ENCODE results near the gene NCK2.
A peak's percentile ranks its signal among the peaks of the same experiment; 100 is the strongest.

Gene NCK2

GRCh38 chr2:105736145-105736544 is 8.6 kb upstream of the NCK2 start:
- DNase-seq: no peak

GRCh38 chr2:105737980-105738657 is 6.6 kb upstream of the NCK2 start:
- DNase-seq: no peak

GRCh38 chr2:105738658-105739241 is 6.0 kb upstream of the NCK2 start:
- no peak for DNase-seq

DNA sequence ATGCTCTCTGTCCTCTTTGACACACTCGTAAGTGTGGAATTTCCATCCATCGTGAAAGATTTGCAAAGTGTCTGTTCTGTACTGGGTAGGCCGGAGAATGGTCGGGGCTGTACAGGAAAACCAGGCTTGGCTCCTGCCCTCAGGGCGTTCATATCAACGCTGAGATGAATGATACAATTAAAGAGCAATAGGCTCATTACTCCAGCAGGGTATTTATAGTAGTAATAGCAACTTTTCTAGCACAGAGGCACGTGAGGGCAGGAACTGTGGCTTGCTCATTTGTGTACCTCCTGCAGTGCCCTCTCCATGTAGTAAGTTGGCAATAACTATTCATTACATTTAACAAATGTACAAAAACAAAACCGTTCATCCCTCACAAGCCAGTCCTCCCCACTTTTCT is 5.3 kb upstream of the NCK2 start:
- no peak for DNase-seq

DNA sequence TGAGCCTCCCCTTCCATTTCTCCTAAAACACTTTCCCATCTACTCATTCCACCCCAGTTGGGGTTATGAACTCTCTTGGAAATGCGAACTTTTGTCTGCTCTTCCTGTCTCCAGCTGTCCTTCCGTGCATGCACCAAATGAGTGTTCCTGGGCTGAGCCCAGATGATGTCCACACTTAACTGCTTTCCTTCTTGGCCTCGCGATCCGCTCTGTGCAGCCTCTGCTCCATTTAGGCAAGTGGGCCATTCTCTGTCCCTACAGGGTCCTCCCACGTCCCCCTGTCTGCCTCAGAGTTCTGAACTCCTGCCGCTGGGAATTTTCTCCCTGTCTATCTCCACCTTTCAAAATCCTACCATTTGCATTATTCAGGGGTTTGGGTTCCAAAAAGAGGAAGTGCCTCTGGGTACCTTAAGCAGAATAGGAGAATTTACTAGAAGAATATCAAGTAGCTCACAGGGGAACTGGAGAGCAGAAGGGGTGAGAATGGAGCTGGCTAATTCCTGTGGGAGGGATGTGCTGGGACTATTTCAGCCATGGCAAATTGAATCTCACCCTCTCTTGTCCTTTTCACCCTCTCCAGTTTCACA is 4.7 kb upstream of the NCK2 start:
- no peak for DNase-seq

- no peak for DNase-seq
These were observed 3.5 kb upstream of the NCK2 start for GRCh38 chr2:105741174-105741573.

GRCh38 chr2:105741617-105742016 is 3.1 kb upstream of the NCK2 start:
- DNase-seq: no peak

DNA sequence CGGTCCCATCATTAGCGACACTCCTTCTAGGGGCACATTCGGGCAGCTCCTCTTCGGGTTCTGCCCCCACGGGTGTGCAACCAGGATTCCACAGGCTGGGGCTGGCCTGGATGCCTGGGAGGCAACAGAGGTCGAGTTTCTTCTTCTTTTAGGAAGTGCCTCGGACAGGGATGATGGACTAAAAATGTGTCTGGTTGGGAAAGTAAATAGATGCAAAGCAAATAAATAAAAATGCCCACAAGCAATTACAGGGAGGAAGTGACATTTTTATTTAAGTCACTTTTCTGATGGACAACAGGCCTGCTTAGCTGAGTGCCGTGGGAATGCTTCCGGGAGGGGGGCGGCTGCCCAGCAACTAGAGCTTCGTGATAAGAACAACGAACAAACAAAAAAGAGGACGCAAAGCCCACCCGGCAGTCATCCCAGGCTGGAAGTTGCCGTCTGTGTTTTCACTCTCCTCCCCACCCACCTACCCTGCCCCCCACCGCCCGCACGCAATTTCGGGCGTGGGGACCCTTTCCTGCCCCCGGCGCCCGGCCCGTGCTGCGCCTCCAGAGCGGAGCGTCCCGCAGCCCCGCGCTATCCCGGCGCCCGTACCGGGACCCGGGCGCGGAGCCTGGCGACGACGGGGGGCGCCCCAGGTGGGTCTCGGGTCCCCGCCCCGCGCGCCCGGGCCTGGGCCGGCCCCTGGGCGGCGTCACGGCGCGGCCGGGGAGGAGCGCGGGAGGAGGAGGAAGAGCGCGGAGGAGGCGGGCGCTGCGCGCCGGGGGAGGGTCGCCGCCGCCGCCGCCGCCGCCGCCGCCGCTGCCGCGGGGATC is 412 bp upstream of the NCK2 start:
- DNase-seq: peak; percentile 81

DNA sequence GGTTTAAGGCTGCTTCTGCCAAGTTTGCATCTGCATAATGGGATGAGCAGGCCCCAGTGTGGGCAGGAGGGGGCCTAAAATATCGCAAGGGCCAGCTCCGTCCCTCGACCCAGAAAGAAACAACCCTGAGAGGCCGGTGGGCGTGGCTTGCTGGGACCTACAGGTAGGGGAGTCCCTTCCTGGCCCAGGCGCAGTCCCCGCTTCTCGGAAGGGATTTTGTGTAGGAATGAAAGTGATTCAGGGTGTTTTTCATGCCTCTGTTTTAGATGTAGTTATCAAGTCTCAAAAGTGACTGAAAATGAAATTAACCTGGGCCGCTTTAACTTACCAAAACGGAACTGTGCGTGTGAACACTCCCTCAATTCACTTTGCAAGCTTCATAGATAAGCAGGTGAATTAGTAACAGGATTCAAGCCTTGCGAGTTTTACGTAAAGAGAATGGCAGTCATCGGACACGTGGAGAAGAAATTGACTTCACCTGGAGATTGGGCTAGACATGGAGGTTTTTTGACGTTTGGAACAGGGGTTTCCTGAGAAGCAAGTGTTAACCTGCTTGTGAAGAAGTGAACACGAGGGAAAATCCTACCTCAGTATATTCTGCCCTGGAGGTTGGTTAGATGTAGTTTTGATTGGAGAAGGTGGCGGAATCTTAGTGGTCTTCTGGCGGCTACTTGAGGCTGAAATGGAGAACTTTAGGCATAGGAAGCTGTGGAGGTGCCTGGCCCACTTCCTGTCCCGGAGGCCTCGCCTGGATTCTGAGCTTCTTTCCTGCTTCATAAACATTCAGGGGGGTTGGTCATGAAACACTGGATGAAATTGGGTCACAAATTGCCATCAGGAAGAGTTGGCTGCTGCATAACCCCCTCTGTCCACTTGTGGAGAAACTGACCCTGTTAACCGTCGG is 1.7 kb downstream of the NCK2 start:
- DNase-seq: peak; percentile 86

- DNase-seq: no peak
These were observed 2.7 kb downstream of the NCK2 start for GRCh38 chr2:105747254-105747894.

DNA sequence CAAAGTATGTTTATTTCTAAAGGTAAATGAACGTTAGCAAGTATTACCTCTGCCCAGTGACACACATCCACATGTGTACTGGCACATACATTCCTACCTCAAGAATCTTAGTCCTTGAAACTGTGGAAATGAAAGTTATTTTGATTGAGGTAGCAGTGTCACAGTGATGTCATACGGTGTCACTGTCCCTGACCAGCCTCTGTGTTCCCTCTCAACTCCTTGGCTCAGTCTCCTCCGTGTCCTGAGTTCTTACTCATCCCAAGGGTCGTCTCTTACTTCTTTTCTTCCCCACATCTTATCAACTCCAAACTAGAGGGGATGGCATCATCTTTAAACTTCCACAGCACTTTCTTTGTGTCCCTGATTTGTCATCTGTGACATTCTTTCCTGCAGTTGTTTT is 3.3 kb downstream of the NCK2 start:
- no peak for DNase-seq

- DNase-seq: no peak
These were observed 3.9 kb downstream of the NCK2 start for GRCh38 chr2:105748566-105748965.

DNA sequence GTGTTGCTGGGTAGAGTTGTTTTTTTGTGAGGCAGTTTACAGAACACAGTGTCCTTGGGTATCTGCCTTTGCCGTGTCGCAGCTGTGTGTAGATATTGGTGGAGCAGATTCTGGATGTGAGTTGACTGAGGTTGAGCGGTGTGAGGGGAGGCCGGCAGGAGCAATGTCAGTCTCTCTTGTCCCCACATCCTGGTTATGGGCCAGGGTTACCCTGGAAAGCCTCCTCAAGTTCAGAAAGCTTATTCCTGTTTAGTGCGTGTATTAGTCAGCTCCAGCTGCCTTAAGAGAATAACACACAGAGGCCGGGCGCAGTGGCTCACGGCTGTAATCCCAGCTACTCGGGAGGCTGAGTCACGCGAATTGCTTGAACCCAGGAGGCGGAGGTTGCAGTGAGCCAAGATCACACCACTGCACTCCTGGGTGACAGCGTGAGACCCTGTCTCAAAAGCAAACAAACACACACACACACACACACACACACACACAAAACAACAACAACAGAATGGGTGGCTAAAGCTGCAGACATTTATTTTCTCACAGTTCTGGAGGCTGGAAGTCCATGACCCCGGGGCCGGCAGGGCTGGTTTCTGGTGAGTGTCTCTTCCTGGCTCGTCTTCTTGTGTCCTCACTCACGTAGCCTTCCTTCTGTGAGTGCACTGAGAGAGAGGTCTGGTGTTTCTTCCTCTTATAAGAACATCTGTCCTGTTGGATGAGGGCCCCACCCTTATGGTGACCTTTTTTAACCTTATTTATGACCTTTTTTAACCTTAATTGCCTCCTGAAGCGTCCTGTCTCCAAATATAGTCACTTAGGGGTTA is 5.1 kb downstream of the NCK2 start:
- peak; percentile 26 for DNase-seq

DNA sequence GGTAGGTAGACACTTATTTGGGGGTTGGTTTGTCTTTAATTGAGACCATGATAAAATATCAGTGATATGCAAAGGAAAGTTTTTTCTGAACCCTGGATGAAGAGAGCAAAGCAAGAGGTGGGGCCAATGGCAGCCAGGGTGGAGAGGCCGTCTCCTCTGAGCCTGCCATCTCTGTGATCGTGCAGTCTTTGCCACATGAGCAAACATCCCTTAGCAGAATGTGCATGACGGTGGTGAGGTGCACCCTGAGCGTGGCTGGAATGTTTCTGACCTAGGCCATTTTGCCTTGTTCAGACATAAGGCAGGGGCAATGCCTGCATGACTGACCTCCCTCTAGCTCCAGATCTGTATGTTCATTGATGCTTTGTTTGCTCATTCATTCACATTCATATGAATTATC is 6.0 kb downstream of the NCK2 start:
- DNase-seq: no peak

GRCh38 chr2:105751272-105751671 is 6.6 kb downstream of the NCK2 start:
- no peak for DNase-seq

DNA sequence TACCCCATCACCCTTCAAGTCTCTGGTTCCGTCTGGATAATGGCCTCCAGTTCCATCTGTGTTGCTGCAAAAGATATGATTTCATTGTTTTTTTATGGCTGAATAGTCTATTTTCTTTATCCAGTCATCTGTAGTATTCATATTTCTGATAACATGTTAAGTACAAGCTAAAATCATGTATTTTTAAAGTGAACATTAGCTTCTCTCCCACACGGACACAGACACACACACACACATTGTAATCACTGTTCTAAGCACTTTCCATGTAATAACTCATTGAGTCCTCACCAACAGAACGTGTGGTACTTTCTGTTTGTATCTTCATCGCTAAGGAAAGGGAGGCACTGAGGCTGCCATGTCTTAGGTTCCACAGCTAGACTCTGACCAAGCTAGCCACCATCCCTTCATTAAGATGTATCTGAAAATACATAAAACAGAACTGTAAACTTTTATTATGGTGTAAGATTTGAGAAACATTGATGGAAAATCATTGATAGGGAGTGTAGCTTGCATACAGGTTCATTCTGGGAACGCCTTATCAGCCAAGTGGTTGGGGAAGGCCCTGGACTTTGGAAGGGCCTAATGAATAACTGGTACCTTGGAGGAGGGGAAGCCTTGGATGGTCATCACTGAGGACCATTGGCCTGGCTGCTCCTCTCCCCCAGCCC is 8.1 kb downstream of the NCK2 start:
- DNase-seq: no peak

DNA sequence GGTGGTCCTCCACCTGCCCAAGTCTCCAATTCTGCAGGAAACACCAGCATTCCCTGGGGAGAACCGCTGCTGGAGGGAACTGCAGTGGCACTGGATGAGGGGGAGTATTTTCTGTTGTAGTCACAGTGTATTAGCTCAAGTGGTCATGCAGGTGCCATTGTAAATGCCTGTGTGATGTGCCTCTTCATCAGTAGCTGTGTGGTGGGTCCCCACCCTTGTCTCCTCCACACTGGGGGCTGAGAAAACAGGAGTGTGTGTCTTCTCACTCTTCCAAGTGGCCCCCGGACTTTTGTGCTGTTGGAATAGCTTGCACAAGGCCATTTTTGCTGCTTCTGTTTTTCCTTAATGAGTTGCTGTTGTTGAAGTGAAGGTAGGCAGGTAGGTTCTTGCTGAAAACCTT is 8.7 kb downstream of the NCK2 start:
- no peak for DNase-seq

DNA sequence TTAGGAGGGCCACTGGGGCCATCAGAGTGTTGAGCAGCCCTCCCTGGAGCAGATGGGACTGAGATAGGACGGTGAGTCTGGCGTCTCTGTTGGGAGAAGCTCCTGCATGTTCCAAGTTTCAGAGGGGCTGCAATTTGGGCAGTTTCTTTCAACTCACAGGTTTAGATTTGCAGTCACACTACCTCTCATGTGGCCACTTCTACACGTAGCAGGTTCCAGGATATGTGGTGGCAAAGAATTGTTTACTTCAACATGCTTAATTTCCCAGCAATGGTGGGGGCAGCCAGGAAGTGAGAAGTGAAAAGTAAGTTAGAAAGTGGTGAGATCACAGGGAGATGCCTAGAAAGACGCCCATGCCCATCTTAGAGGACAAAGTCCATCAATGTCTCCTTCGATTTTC is 9.3 kb downstream of the NCK2 start:
- no peak for DNase-seq

DNA sequence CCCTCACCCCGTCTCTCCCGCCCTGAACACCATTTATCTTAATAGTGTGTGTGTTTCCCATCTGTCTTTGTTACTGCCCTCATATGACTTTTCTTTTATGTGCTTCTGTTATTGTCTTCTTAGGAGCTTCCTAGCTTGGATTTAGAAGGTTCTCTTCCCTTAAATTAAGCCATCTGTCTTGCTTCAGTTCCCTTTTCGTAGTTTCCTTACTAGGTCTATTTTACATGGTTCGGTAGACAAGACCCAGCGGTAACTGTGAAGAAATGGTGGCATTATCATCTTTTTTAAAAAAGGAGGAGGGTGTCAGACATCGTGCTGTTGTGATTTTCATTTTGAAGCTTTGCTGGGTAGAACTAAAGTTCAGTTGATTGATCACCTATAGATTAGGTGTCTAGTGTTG is 10.3 kb downstream of the NCK2 start:
- DNase-seq: no peak

GRCh38 chr2:105755895-105756294 is 11.2 kb downstream of the NCK2 start:
- no peak for DNase-seq

DNA sequence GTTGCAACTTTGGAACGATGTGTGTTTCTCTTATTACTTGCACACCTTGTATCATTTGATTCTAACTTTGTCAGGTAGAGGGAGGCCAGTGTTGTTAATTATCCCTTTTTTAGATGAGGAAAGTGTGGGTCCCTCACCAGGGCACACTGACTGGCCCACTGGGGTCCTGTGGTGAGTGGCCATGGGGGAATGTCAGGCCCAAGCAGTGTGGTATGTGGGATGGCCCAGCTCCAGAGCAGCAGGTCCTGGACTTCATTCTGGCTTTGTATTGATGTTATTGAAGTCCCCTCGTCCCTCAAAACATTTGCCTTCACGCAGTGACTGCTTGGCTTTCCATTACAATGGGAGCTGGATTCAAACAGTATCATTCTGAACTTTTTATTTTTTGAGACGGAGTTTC is 11.7 kb downstream of the NCK2 start:
- no peak for DNase-seq
